ENCODE measurements around the gene FOSB.
A peak's percentile ranks its signal among the peaks of the same experiment; 100 is the strongest.

FOSB gene

GRCh38 chr19:45469132-45469944 lies 1.5 kb downstream of the FOSB start:
- DNase-seq: peak; percentile 82

GRCh38 chr19:45469945-45470761 lies 2.4 kb downstream of the FOSB start:
- DNase-seq: no peak

- DNase-seq: no peak
These were observed 2.9 kb downstream of the FOSB start for GRCh38 chr19:45470762-45471081.

- DNase-seq: no peak
These were observed 3.5 kb downstream of the FOSB start for GRCh38 chr19:45471111-45471930.

GRCh38 chr19:45471931-45472562 lies 4.3 kb downstream of the FOSB start:
- no peak for DNase-seq

- no peak for DNase-seq
These were observed 5.0 kb downstream of the FOSB start for GRCh38 chr19:45472563-45473366.

- no peak for DNase-seq
These were observed 5.5 kb downstream of the FOSB start for GRCh38 chr19:45473367-45473681.

GRCh38 chr19:45473682-45474605 lies 6.1 kb downstream of the FOSB start:
- no peak for DNase-seq

GRCh38 chr19:45474606-45475521 lies 7.1 kb downstream of the FOSB start:
- DNase-seq: no peak

- no peak for DNase-seq
These were observed 7.9 kb downstream of the FOSB start for GRCh38 chr19:45475537-45476291.

GRCh38 chr19:45476304-45476703 lies 8.5 kb downstream of the FOSB start:
- no peak for DNase-seq

GRCh38 chr19:45477186-45477585 lies 9.4 kb downstream of the FOSB start:
- no peak for DNase-seq

GRCh38 chr19:45477713-45478453 lies 10.1 kb downstream of the FOSB start:
- no peak for DNase-seq

- peak; percentile 94 for DNase-seq
These were observed 10.8 kb downstream of the FOSB start for GRCh38 chr19:45478454-45479238.

- DNase-seq: no peak
These were observed 15.2 kb downstream of the FOSB start for GRCh38 chr19:45483033-45483432.

GRCh38 chr19:45484273-45484945 lies 16.6 kb downstream of the FOSB start:
- no peak for DNase-seq
